AG04450 (cell line): ENCODE measurements around the gene TMEM120B. TPM values are rescaled to one million over a fixed set of nuclear protein-coding genes. Genes with fewer than 3 reads are reported as not detected.
"Not testable (repeated sequence)": the region's sequence is repeated elsewhere in the genome, so short reads cannot be mapped to it uniquely, and the experiment has no call there.

Experiments
- CTCF ChIA-PET: fragments of 300-600, 350-600 bp; formaldehyde crosslinking; extraction: SDS; loops from one replicate; lab custom pipeline; 2022; ENCODE audit warnings: antibody characterized with exemption, inconsistent platforms; lab: Charles Lee
- POLR2A ChIA-PET: fragments of 350-600 bp; formaldehyde crosslinking; extraction: SDS; loops from one replicate; lab custom pipeline; 2021; ENCODE audit warnings: antibody characterized with exemption, inconsistent platforms; lab: Yijun Ruan, JAX
- DNase-seq: peaks from one replicate; pipeline ENCODE4 v3.0.0-alpha.2; 2011; ENCODE audit warnings: low read depth, low spot score
- H3K27ac ChIP-seq: one replicate; pipeline ENCODE4 v1.5.1; 2012; ENCODE audit warnings: low read depth, low read length, control low read depth
- H3K27me3 ChIP-seq: one replicate; pipeline ENCODE4 v1.6.0; 2012; ENCODE audit warnings: low read length; ENCODE audit not compliant: control insufficient read depth, insufficient read depth
- H3K4me3 ChIP-seq: 2 replicates; pipeline ENCODE4 v1.5.1; 2011; ENCODE audit warnings: mild to moderate bottlenecking, low read depth, low read length, control low read depth
- H3K9me3 ChIP-seq: 2 replicates; pipeline ENCODE4 v1.5.1; 2012; ENCODE audit warnings: low read length; ENCODE audit not compliant: control insufficient read depth, insufficient read depth
- CTCF ChIP-seq: IDR thresholded peaks from 2 replicates; pipeline ENCODE4 v1.5.1; 2011; ENCODE audit warnings: low read depth, low read length, control low read depth, inconsistent platforms
- polyA plus RNA-seq: library from polyadenylated mRNA; depleted of rRNA; stranded (reverse); fragments of >200 nt; gene quantifications from 2 replicates; pipeline ENCODE4 v1.2.3, GENCODE V29; 2011

Gene TMEM120B
- polyA plus RNA-seq, 1 experiment, result 11.1 TPM

GRCh38 chr12:121788176-121788818, 75.7 kb downstream of the TMEM120B start:
- POLR2A ChIA-PET, result interaction anchor here (0.6 kb wide), 3 partner anchors 11 to 173 kb away, joined by 4 read pairs; no protein-coding TSS in a partner anchor
- CTCF ChIA-PET, result interaction anchor here (1.0 to 2.4 kb wide), 2 partner anchors 8 to 10 kb away, joined by 3 to 14 read pairs; no protein-coding TSS in a partner anchor
- H3K4me3 ChIP-seq, result no peak overlapping the region
- no peak for DNase-seq
- no peak for TF ChIP-seq CTCF
- no peaks in the 10 kb centered on the region for H3K9me3 ChIP-seq
- H3K27me3 ChIP-seq, result no peaks in the 10 kb centered on the region
- H3K27ac ChIP-seq, result no peak overlapping the region

DNA sequence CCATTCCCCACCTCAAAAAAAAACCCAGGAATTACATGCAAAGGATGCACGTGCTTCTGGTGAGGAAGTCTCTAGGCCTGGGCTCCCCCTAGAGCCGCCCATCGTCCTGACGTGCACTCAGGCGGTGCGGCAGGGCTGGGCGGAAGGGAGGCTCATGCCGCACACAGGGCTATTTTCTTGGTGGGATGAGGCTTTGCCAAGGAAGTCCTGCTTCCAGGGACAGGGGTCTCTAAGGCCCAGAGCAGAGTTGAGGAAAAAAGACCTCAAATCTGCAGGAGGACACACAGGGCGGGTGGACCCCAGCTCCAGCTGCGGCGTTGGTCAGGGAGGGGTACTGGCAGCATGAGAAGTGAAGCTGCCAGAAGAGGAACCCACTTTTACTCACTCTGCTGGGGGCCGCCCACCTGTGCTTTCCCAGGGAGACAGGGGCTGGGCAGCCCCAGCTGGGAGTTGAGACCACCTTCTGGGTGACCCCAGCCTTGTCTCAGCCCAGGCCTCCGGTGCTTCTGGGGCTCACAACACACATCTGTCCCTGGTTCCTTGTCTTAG, 76.8 kb downstream of the TMEM120B start:
- no peak for TF ChIP-seq CTCF
- Histone ChIP-seq H3K9me3 (no peaks in the 10 kb centered on the region; the same call in 1 of the 2 replicates), H3K27ac (no peak overlapping the region), H3K4me3 (no peak overlapping the region), H3K27me3 (no peaks in the 10 kb centered on the region)
- DNase-seq, result no peak
- ChIA-PET POLR2A (no interaction called here), CTCF (interaction anchor here (1.2 kb wide), 1 partner anchor 16 kb away, joined by 4 read pairs; no protein-coding TSS in a partner anchor)

DNA sequence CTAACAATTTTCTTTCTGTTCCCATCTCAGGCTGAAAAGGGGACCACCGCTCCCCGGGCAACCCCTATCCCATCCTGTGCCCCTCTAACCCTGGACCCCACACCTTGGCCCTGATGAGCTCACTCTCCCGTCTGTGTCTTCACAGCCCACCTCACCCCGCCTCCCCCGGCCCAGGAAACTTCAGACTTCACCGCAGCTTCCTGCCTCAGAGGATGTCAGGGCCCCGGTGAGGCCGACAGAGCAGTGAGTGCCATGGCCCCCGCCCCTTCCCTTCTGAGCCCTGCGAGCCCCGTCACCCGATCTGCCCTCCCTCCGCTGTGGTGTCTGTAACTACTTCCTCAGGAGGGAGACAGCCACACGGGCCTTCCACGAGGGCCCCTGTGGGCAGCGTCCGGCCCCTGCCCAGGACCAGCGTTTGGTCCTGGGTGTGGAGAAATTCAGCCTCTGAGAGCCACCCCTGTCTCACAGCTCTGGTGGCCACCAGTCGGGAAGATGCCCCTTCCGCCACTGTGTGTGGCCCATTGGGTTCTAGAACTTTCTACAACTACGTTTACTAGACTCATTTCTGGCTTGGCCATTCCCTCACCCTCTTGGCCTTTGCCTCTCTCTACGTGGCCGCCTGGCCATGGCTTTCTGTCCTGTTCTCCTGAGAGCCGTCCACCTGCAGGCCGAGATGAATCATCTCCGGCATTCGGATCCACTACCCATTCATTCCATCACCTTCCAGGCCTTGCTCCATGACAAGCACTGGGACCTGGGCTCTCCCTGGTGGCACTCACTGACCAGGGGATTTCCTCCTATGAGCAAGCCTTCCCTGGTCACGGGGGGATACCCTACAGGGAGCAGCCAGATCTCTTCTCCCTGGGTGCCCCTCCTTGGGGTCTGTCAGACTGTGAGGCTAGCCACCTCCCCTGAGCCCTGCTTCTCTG, 77.5 kb downstream of the TMEM120B start:
- CTCF ChIA-PET, result interaction anchor here (0.6 to 1.2 kb wide), 2 partner anchors 13 to 17 kb away, joined by 3 to 4 read pairs; no protein-coding TSS in a partner anchor

DNA sequence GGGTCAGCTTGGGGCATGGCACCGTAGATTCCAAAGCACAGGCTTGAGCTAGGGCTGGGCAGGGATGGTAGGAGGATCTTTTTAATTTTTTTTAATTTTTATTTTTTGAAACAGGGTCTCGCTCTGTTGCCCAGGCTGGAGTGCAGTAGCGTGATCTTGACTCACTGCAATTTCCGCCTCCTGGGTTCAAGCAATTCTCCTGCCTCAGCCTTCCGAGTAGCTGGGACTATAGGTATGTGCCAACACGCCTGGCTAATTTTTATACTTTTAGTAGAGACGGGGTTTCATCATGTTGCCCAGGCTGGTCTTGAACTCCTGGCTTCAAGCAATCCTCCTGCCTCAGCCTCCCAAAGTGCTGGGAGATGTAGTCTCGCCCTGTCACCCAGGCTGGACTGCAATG, 78.2 kb downstream of the TMEM120B start:
- H3K27ac ChIP-seq, POLR2A ChIA-PET, DNase-seq, H3K9me3 ChIP-seq, H3K27me3 ChIP-seq, CTCF ChIA-PET, H3K4me3 ChIP-seq: not testable (repeated sequence)

More for the DNA sequence above, 77.5 kb downstream of the TMEM120B start:
- no peaks in the 10 kb centered on the region for H3K27me3 ChIP-seq
- no peaks in the 10 kb centered on the region; the same call in 1 of the 2 replicates for H3K9me3 ChIP-seq
- no peak for TF ChIP-seq CTCF
- POLR2A ChIA-PET, result no interaction called here
- no peak overlapping the region for H3K27ac ChIP-seq
- DNase-seq, result no peak
- no peak overlapping the region for H3K4me3 ChIP-seq
